GM21360 (cell line): ENCODE measurements around the gene PDZK1.
A peak's percentile ranks its signal among the peaks of the same experiment; 100 is the strongest.
"Not testable (repeated sequence)": the region's sequence is repeated elsewhere in the genome, so short reads cannot be mapped to it uniquely, and the experiment has no call there.

Source experiments
- ATAC-seq: cut with Tn5 transposase; IDR thresholded peaks from one replicate; pipeline ENCODE4 v1.9.1; 2021; ENCODE audit warnings: mild to moderate bottlenecking, moderate library complexity; ENCODE audit not compliant: unreplicated experiment

PDZK1 gene

DNA sequence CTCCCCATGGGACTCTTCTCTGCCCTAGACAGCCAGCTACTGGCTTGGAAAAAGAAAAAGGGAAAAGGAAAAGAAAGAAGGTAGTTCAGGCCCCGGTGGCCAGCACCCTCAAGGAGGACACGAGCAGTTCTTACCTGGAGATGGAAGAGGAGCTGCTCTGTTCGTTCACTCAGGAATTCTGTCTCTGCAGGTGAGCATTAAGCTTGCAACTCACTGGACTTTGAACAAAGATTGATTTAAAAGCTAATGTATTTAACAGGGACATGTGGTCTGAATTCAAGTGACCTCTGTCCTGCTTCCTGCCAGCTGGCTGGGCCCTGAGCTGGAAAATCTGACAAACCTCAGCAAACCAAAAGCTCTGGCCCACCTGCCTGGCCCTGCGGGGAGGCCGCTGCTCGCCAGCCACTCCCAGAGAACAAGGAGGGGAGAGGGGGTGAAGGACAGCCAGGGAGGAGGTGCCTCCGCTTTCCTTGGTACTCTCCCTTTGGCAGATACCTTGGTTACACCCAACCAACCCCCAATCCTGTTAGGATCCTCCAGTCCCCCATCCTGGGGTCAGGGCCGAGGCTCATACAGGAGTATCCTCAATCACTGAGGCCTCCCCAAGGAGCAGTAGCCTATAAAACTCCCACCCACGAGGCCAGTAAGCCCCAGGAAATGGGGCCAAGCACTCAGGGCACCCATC, at the start of gene PDZK1:
Gene PDZK1, minus strand, starts transcription at position 186 of the 685 bp plus-strand sequence. CDS start 19,347 bp downstream, outside the sequence.
- no peak for ATAC-seq

DNA sequence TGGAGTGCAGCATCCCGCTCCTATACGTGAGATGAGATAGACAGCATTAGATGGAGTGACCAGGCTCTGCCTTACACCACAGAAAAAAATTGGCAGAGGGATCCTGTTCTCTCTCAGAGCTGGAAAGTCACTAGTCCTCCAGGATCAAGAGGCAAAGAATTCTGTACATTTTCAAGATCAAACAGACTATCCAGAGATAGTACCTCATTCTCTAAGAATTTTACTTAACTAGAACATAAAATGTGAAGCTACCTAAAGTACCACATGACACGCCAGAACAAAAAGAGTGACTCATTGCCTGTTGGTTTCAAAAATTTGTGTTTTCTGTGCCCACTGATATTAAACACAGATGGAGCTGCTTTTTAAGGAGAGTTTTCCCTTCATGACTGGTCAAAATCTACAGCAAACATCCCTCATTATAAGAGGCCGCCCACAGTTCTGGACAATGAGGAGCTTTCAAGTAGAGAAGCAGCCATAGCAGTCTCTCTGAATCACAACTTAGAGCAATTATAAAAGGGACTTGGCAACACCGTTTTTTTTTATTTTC, 44.4 kb upstream of the PDZK1 start:
- ATAC-seq, result no peak

DNA sequence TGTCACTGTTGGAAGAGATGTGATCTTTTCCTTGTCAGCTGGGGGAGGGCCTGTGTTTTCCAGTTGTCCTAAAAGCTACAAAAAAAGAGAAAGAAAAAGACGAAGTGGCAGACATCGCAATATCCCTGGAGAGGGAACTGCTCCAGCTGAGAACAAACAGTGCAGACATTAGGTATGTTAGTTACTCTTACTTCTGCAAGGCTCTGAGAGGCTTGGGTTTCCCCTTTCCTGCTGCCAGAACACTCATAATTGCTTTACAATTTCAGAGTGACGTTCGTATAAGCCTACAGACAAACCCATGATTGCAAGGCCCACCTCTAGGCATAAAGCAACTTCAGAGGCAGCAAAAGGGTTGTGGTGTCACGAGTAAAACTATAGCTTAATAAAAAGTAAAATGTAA, 43.3 kb upstream of the PDZK1 start:
- no peak for ATAC-seq

DNA sequence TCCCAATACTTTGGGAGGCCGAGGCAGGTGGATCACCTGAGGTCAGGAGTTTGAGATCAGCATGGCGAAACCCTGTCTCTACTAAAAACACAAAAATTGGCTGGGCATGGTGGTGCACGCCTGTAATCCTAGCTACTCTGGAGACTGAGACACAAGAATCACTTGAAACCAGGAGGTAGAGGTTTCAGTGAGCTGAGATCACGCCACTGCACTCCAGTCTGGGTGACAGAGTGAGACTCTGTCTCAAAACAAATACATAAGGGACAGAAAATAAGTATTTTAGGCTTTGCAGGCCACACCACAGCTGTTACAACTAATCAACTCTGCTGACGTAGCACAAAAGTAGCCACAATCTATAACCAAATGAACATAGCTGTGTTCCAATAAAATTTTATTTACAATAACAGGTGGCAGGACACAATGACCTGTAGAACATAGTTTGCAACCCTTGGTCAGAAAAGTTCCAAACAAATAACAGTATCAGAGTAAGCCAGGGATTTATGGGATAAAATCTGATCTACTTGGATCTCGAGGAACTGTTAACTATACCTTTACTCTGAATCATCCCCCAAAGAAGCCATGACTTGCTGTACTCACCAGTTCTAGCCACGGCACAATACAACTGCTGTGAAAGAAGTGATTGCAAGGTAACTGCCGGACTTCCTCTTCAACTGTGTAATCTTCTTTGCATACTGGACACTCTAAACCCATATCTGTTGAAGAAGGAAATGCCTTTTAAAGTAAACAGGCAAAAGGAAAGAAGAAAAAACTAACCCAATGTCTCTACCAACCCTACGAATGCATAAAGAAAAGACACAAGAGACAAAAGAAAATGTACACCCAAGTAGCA, 40.5 kb upstream of the PDZK1 start:
- ATAC-seq, result no peak

DNA sequence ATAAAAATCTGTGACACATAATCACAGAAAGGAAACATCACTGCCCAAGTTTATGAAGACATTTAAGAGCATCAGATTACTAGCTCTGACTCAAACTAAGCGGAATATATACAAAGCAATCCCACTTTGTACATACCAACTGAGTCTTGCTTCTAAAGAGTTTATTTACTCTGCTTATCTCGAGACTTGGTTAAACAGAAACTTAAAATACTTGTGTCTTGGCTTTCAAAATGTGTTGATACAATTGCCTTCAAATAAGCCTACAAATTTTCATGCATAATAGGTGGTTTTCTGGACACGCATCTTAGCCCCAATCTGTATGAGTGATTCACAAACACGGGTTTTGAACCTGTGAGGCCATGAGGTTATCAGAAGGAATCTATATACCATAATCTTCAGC, 33.1 kb upstream of the PDZK1 start:
- ATAC-seq, result no peak

DNA sequence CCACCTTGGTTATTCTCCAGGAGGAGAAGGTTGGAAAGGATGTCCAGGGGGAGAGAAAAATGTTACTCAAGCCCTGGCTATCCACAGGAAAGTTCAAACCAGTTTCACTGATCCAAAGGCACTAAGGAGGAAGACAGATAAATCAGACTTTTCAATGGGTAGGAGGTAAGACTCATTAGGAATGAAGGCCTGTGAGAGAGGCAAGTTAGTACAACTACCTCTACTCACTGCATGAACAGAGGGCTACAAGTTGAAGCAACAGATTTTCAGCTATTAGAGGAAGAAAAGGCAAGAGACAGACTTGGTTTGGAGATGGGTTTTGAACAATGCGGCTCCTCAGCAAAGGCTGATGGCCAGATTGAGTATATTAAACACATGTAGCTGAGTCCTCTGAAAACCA, 29.0 kb upstream of the PDZK1 start:
- no peak for ATAC-seq

DNA sequence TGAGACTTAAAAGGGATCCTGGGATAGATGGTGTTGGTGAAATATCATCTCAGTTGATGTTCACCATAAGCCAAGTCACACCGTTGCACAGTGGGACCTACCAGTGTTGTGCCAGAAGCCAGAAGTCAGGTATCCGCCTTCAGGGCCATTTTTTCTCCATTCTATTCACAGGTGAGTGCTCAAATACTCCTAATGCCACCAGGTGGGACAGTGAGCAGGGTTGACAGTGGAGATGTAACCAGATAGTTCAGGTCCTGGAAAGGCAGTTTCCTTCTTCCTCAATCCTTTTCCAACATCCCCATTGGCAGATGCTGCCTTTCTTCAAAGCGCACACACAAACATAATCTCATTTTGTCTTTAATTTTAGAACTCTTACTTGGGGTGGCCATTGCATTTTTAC, 23.7 kb upstream of the PDZK1 start:
- ATAC-seq, result no peak

DNA sequence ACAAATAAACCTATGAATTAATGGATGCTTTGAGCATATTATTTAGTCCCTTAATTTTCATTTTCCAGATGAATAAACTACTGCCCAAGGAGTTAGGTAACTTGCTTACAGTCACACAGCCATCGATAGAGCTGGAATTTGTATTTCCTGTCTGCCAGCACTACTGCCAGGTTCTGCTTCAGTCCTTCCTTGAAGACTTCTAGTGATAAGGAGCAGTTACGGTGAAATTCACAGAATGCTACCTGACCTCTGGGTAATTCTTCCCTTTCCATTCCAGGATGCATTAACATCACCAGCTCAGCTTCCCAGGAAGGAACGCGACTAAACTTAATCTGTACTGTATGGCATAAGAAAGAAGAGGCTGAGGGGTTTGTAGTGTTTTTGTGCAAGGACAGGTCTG, 23.3 kb upstream of the PDZK1 start:
- no peak for ATAC-seq

DNA sequence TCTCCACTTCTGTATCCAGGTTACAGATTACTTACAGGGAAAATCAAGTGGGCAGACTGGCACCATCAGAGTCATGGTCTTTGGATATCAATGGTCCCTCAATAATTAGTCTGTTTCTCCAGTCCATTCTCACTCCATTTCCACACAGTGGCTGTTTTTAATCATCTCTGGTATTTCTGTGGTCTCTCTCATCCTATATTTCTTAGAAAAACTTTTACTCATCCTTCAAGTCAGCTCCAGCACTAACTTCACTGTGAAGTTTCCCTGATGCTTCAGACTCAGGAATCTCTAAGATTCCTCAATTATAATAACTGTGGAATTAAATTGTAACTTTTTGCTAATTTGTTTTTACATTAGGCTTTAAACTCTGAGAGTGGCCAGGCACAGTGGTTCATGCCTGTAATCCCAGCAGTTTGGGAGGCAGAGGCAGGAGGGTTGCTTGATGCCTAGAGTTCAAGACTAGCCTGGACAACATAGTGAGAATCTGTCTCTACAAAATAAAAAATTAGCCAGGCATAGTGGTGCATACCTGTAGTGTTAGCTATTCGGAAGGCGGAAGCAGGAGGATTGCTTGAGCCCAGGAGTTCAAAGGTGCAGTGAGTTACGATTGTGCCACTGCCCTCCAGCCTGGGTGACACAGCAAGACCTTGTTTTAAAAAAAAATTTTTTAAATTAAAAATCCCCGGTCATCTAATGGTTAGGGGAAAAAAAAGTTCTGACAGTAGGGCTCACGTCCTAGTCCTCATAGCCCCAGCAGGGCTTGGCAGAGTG, 22.7 kb upstream of the PDZK1 start:
- ATAC-seq, result no peak

DNA sequence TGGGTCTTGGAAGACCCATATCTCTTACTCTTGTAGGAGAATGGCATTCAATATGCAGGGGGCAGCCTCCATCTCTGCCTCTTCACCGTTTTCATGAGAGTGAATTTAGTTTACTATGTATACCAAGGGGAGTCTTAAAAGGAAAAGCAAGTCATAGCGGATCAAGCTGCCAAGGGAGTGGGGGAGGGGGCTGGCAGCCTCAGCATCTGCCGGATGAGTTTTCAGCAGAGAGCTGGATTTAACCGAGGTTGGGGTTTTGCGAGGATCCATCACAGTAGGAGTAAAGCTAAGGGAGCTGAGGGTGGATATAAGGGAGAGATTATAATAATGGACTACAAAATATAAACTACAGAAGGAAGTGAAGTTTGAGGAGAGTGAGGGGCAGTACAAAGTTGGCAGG, 22.0 kb upstream of the PDZK1 start:
- no peak for ATAC-seq

DNA sequence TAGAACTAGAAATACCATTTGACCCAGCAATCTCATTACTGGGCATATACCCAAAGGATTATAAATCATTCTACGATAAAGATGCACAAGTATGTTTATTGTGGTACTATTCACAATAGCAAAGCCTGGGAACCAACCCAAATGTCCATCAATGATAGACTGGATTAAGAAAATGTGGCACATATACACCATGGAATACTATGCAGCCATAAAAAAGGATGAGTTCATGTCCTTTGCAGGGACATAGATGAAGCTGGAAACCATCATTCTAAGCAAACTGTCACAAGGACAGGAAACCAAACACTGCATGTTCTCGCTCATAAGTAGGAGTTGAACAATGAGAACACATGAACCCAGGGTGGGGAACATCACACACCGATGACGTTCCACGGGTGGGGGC, 19.0 kb upstream of the PDZK1 start:
- ATAC-seq, result not testable (repeated sequence)

DNA sequence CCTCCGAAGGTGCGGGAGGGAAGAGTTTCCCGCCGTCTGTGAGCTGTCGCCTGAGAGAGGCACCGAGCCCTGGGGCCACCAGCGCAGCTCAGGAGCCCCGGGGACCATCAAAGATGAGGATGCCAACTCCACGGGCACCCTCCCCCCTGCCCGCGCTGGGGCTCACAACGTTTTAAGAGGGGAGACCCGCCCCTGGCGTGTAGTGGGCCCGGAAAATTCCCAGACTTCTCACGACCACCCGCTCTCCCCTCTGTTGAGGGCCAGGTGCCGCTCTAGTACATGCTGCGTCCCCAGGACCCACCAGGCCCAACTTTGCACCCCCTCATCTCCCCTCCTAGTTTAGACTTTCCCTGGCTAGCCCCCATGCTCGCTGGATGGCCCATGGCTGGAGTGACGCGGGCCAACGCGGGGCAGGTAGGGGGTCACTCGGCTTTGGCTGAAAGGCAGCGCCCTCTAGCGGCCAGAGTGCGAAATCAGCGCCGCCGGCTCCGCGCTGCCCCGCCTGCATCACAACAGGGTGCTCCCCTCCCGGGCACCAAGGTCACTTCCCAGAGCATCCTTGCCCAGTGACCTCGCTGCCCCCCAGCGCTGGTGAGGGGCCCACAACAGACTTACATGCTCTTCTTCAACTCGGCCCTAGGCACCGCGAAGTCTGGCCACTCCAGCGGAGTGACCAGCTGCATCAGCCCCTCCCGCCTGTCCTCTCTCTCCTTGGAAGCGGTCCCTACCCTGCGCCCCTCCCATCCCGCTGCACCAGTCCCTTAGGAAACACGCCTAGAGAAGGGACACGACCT, 13.9 kb upstream of the PDZK1 start:
- ATAC-seq, result peak; percentile 64

DNA sequence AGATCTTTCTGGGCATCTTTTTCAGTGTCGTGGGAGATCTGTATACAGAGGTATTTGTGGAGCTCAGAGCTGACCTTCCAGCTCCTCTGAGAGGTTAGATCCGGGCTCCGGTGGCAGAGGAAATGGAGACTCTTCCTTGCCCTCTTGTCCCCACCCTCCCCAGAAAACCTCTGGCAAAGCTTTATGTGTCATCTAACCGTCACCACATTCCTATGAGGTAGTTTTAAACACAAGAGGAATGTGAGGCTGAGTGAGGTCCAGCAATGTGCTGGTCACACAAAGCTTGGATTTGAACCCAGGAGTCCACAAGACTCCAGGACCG, 13.3 kb upstream of the PDZK1 start:
- ATAC-seq, result no peak

DNA sequence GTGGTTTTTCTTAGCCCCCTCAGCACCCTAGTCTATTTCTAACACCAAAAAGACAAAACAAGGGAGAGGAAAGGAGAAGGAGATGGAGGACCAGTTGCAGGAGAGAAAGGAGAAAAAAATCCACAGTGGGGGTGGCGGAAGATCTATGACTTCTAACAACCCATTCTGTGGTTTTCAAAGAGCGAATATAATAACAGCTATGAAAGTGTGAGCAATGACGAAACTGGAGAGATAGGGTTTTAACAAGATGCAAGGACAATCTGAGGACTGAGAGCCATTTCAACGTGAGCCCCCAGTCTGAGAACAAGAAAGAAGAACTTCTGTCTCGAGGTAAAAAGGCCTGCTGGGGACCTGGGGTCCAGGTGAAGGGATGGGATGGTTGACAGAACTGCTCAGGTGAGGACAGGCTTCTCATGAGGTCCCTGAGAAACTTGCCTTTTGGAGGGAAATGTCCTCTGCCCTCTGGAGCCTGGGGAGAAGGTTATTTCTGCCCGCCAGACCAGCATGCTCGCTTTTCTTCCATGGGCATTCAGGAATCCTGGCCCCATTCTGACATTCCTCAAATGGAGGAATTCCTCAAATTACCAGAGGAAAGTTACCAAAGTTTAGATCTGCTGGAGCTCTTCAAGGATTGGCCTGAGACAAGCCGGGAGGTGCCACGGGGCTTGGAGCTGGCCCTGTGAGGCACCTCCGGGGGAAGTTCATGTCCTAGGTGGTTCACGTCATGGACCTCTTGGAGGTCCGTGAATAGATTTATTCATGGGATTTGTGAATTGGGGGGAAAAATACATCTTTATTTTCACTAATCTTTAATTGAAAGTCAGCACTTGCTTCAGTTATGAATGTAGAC, 12.3 kb upstream of the PDZK1 start, which contains the start of gene CD160:
Gene CD160, plus strand, starts transcription at position 270 of the 850 bp plus-strand sequence. CDS start 8,829 bp downstream, outside the sequence.
- no peak for ATAC-seq

DNA sequence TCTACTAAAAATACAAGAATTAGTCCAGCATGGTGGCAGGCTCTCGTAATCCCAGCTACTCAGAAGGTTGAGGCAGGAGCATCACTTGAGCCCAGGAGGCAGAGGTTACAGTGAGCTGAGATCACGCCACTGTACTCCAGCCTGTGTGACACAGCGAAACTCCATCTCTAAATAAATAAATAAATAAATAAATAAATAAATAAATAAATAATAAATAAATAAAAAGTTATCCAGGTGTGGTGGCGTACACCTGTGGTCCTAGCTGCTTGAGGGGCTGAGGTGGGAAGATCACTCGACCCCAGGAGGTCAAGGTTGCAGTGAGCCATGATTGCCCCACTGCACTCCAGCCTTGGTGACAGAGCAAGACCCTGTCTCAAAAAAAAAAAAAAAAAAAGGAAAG, 11.3 kb upstream of the PDZK1 start:
- not testable (repeated sequence) for ATAC-seq

DNA sequence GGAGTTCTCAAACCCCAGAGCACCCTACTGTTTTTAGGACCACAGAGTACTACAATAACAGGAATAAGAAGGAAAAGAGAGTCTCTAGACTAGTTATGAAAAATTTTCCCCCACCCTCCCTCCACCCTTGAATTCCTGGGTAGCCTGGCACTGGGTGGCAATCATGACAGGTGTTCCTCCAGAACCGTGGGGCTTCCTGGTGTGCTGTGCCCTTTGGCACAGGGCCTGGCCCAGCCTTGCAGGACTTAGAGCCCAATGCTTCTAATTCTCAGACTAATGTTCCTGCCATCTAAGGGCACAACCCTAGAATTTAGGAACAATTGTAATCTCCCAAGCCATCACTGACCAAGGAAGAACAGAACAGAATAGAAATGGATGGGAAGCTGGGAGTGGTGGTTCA, 10.7 kb upstream of the PDZK1 start:
- no peak for ATAC-seq

DNA sequence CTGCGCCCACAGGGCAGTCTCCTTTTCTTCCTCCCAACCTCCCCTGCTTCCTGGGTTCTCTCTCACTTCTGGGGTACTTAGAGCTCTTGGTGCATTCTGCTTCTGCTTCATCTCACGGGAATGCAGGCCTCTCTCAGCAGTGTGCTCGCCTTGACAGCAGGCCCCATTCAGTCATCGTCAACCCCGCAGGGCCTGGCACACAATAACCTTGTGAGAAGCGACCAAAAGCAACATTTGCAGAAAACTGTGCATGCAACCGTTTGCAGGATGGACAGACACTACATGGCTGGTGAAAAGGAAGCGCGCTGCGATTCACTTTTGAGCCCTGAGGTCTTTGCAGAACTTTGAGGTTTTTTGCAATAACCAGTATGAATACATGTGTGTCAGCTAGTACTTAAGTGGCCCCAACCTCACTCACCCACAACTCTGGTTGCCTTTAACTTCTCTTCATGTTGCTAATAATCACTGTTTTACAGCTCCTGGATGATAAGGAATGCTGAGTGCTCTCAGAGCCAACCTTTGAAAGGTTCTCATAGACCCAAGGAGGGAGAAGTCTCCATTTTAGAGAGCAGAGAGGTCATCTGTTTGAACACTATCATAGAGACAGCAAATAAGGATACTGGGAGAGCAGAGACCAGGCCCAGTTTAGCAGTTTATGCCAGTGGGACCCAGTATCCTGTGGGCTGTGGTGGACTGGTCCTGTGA, 9.6 kb upstream of the PDZK1 start:
- ATAC-seq, result no peak

DNA sequence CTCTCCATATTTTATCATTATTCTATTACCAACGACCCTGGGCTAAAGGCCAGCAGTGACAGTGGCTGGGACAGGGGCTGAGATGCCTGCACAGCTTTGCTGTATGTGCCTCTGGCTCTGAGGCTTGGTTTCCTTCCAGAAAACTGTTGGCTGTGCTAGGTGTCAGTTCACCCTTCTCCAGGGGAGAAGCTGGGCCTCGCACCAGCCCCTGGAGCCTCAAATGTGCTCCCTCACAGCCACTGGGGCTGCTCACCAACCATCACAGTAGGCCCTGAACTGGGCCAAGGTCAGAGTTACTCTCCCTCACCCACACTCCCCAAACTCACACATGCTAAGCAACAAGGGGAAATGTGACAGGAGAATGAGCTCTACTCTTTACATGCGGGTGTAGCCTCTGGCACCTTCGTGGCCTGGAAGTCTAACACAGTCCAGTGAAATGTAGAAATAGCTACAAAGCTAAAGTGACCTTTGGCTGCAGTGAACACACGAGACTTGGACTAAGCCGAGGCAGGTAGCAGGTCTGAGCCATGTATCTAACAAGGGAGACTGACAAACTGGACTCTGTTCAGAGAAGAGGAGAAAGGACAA, 7.5 kb upstream of the PDZK1 start:
- ATAC-seq, result no peak

DNA sequence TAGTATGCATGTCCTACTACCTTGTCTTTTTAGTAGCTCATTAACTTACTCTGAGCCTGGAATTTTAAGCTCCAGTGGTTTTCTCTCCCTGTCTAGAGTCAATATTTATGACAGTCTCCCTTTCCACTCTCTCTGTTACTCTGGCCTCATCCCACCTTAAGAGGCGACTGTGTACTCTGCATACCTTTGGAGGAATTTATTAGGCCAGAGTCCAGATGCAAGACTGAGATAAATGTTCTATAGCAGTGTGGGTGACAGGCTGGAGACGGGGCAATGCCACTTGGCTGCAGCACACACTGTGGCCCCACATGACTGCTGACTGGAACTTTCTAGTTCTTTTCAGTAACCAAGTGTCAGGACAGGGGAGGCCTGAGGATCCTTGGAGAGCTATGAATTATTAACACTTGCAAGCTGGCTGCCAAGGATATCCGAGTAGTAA, 4.1 kb upstream of the PDZK1 start:
- ATAC-seq, result no peak
